ENCODE results near the gene EZR. TPM values are rescaled to one million over a fixed set of nuclear protein-coding genes. Genes with fewer than 3 reads are reported as not detected.

The EZR gene
- total and polyA plus RNA-seq, 10 of the 15 experiments (the other 5 are each of a cell fraction or from before 2014, with no cell fraction given) = 79.1 to 282 (median 161) TPM

GRCh38 chr6:158810155-158811095, 8.7 kb downstream of the EZR start (continued):
- TF ChIP-seq CEBPZ (IDR thresholded peaks at IDR 0.05; ENCODE audit: low read depth, low read length) (no peak), ZBTB33 (IDR thresholded peaks at IDR 0.05) (no peak), RAD51 (IDR thresholded peaks at IDR 0.05) (no peak), NKRF (conservative IDR thresholded peaks at IDR 0.05) (no peak), IKZF2 (IDR thresholded peaks at IDR 0.05) (0 out of 4 replicates have a peak, but pooled peaks of 1 of the 2 experiments have one; percentile 8), PAX8 (IDR thresholded peaks at IDR 0.05) (no peak), POLR2AphosphoS5 (IDR thresholded peaks at IDR 0.05; ENCODE audit: low read length) (peak; percentile 55; the same call in 1 of the 2 replicates), IRF3 (IDR thresholded peaks at IDR 0.05) (no peak), REST (IDR thresholded peaks at IDR 0.05; ENCODE audit: low read depth, low read length) (no peak), MXI1 (IDR thresholded peaks at IDR 0.05; ENCODE audit: low read depth, low read length) (no peak)
